Measurements from ENCODE around the gene GDE1.

DNA sequence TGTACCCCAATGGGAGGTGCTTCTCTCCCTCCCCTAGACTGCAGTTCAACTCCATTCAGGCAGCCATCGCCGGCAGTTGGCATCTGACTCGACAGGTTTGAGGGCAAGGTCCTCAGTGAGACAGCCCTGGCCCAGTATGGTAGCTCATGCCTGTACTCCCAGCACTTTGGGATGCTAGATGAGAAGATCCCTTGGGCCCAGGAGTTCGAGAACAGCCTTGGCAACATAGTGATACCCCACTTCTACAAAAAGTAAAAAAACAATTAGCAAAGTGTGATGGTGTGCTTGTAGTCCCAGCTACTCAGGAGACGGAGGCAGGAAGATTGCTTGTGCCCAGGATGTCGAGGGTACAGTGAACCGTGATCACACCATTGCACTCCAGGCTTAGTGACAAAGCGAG lies 45.7 kb upstream of the GDE1 start:
- TF ChIP-seq, protein P1, sequence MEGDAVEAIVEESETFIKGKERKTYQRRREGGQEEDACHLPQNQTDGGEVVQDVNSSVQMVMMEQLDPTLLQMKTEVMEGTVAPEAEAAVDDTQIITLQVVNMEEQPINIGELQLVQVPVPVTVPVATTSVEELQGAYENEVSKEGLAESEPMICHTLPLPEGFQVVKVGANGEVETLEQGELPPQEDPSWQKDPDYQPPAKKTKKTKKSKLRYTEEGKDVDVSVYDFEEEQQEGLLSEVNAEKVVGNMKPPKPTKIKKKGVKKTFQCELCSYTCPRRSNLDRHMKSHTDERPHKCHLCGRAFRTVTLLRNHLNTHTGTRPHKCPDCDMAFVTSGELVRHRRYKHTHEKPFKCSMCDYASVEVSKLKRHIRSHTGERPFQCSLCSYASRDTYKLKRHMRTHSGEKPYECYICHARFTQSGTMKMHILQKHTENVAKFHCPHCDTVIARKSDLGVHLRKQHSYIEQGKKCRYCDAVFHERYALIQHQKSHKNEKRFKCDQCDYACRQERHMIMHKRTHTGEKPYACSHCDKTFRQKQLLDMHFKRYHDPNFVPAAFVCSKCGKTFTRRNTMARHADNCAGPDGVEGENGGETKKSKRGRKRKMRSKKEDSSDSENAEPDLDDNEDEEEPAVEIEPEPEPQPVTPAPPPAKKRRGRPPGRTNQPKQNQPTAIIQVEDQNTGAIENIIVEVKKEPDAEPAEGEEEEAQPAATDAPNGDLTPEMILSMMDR (optimal IDR thresholded peaks at IDR 0.05 in 1 of 3, IDR thresholded peaks at IDR 0.05 in 1 of 3, conservative IDR thresholded peaks at IDR 0.05 in 1 of 3; ENCODE audit: extremely low read depth in 1 of 3, insufficient read depth in 2 of 3, low read length in 3 of 3), result no peak
- TF ChIP-seq EZH2 (IDR thresholded peaks at IDR 0.05; ENCODE audit: low read length), result no peak

Data from keratinocyte (primary cell).